Adrenal gland (tissue), 5 donors: ENCODE data around the gene FGGY.

Source experiments
- CTCF ChIP-seq, 6 experiments: fragments of 450-650 bp in 4 of 6; fragments of 200-600 bp in 2 of 6; sonication (generic) in 1 of 6; IDR thresholded peaks; 1 replicate in 5 of 6; 2 replicates in 1 of 6; pipeline versions ENCODE4 v1.5.1 to v1.8.0; 2016 to 2021; ENCODE audit warnings: antibody characterized with exemption in 6 of 6, mild to moderate bottlenecking in 2 of 6, moderate library complexity in 1 of 6
- POLR2A ChIP-seq, 2 donors: fragments of 450-650 bp; IDR thresholded peaks; one replicate each; pipeline ENCODE4 v1.6.1; 2017; ENCODE audit warnings: antibody characterized with exemption in 2 of 2, mild to moderate bottlenecking in 2 of 2, moderate library complexity in 1 of 2
- donor health status: DM: no; HTN: no; CAD: no.

- TF ChIP-seq CTCF (IDR thresholded peaks at IDR 0.05) (no peak), POLR2A (IDR thresholded peaks at IDR 0.05) (no peak)
Measured at GRCh38 chr1:59328353-59328752, 31.5 kb downstream of the FGGY start.
